GM19240 (cell line): ENCODE measurements around the gene ECE1.
"Not testable (repeated sequence)": the region's sequence is repeated elsewhere in the genome, so short reads cannot be mapped to it uniquely, and the experiment has no call there.

Experiments
- DNase-seq: peaks from one replicate; pipeline ENCODE4 v3.0.0; 2011; ENCODE audit warnings: low spot score; ENCODE audit not compliant: insufficient read length

The ECE1 gene

DNA sequence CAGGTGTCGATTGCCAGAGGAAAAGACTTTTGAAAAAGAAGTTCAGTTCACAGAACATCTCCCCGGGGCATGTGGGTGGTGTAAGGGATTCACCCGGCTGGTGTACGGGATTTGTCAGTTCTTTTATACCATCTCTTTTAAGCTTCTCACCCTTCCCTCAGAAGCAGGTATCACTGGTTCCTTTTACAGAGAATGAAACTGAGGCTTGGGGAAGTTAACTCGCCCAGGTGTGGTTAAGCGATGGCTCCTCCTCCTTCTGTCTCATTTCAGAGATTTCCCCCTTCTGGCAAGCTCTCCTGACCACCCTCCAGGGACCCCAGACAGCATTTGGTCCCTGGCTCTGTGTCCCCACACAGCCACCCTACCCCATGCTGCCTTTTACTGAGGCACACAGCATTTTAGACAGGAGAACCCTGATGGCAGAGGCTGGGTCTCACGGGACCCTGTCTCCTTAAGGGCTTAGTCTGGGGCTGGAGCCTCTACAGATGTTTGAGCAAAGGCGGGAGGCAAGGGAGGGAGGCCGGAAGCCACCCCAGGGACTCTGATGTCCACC lies 2.8 kb upstream of the ECE1 start:
- peak; percentile 50 for DNase-seq

DNA sequence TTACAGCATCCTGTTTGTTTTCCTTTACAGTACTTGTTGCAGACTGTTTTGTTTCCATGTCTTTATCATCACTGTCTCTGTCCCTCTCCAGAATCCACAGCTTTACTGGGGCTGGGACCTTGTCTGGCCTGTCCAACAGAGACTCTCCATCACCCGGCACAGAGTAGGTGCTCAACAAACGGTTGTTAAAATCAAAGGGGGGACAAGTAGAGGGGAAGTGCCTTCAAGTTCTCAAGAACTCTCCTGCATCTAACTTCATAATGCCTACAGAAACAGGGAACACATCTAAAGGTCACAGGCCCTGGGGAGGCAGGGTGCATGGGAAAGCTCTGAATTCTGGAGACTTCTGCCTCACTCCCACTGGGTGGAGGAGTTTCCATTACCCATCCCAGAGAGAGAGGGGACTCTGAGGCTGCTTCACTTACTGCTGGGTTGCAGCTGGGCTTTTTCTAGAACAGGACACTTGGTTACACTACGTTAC lies 2.3 kb upstream of the ECE1 start:
- DNase-seq, result no peak

DNA sequence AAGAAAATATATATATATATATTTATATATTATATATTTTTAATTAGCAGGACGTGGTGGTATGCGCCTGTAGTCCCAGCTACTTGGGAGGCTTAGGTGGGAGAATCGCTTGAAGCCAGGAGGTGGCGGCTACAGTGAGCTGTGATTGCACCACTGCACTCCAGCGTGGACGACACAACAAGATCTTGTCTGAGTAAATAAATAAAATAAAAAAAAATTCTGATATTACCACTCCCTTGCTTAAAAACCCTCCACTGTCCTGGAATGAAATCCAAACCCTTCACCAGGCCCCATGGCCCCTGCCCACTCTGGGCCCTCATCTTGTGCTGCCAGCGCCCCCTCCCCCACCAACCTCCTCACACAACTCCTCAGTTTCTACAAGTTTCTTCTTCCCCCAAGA lies 1.7 kb upstream of the ECE1 start:
- DNase-seq, result no peak

DNA sequence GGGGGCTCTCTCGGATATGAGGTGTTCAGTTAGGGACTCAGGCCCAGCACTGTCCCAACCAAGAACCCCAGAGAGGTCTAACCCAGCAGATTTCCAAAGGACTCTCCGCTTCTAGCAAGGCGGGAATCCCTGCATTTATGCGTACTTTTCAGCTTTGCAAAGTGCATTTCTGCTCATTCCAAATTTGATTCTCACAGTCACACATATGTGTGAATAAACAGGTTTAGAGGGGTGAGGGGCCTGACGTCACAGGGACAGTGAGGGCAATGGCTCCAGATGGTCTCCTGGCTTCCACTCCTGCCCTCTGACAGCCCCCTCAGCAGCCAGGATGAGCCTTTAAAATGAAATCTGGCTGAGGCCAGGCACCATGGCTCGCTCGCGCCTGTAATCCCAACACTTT lies 921 bp upstream of the ECE1 start:
- no peak for DNase-seq

DNA sequence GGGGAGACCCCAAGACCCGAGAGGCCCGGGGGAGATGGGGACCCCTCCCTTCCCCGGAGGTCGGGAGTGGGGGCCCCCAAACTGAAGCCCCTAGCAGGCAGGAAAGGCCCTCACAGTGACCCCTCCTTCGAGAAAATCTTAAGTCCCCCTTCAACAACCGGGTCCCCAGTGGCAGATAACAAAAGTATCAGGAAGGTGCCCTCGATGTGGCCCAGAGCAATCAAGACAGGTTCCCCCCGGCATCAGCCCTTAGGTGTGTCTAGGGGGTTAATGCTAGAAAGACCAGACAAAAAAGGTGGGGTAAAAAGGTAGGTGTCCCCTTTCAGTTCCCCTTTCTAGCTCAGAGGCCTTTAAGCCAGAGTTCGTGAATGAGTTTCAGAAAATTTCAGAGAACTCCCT lies 282 bp upstream of the ECE1 start:
- peak; percentile 65 for DNase-seq

DNA sequence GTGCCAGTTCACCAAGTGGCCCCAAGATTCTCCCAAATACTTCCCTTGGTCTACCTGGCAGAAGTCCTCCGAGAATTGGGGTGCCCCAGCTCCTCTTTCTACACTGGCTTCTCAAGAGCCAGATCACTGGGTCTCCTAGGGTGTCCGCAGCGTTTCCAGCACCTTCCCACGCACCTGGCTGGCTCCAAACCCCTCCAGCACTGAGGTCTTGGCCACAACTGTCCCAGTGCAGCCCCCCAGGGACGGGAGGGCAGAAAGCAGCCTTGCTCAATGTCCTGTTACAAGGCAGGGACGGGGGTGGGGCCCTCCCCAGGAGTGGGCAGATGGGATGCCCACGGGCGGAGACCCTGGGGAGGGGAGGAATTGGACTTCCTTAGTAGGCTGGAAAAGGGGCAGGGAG lies 1.1 kb downstream of the ECE1 start:
- DNase-seq, result no peak

DNA sequence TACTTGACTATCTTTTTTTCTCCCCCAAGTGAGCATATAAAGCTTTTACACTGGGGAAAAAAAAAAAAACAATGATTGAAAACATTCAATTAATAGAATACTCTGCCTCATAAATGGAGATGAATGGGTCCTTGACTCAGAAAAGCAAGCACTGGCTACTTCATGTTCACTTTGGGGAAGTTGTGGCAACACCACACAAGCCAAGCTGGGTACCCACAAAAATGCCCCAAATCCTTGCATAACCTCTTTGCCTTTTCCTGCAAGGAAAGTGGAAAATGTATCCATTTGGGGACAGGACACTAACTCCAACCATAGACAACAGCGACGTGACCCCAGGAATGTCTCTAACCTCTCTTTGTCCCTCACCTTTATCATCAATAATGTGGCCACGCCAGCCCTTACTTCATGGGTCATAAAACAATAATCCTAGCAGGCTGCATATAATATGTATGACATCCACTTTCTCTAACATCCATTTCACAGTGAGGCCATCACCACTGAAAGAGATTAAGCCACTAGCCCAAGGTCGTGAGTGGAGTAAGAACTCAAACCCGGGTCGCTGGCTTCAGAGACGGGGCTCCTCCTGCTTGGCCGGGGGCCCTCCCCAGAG lies 2.3 kb downstream of the ECE1 start:
- no peak for DNase-seq

DNA sequence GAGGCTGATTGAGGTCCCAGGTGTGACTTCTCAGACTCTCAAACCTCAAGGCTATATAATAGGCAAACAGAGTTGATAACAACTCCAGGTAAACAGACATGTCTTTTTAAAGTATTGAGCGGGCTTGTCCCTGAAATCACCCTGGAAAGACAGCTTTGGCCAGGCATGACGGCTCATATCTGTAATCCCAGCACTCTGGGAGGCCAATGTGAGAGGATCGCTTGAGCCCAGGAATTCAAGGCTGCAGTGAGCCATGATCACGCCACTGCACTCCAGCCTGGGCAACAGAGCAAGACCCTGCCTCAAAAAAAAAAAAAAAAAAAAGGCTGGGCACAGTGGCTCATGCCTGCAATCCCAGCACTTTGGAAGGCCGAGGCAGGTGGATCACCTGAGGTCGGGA lies 4.9 kb downstream of the ECE1 start:
- not testable (repeated sequence) for DNase-seq

DNA sequence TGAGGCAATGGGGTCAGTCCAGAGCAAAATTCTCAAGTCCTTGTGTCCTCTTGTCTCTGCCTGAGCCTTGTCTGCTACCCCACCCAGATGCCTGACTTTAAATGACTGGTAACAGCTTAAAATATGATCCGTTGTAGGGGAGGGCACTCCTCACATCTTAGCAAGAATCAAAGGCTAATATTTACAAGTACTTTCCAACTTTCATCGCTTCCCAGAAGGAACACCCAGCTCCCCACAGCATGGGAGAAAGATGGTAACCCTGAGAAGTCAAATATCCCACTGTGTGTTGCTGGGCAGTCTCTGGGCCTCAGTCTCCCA lies 5.2 kb downstream of the ECE1 start:
- no peak for DNase-seq

DNA sequence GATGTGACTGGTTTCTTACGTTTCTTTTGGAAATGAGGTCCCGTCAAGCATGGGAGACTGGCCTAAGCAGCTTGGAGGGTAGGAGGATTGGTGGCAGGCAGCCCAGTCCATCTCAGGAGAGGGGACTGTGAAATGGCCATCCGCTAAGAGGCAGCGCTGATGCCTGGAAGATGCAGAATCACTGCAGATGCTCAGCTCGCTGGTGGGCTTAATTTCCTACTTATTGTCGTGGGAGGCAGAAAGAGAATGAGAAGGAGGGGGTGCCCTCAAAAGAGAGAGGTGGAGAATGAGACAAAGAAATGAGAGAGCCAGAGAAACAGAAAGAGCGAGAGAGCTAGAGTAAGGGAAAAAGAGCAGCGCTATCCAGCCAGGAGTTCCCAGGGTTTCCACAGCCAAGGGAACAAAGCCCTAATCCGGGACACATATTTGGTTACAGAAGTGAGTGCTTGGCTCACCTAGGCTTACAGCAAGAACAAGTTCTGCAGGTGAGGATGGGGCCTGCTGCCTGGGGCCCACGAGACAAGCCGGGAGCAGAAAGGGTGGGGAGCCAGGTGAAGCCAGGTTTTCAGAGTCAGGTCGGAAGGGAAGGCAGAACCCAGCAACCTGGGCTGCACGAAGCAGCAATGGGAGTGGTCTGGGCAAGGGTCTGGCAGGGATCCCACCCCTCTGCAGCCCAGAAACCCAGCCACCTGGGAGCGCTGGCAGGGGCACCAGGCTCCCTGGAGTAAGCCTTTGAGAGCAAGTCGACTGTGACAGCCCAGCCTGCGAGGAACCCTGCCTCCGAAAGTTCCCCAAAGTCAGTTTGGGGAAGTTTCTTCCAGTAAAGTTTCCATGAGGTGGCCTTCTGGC lies 5.8 kb downstream of the ECE1 start:
- DNase-seq, result no peak

DNA sequence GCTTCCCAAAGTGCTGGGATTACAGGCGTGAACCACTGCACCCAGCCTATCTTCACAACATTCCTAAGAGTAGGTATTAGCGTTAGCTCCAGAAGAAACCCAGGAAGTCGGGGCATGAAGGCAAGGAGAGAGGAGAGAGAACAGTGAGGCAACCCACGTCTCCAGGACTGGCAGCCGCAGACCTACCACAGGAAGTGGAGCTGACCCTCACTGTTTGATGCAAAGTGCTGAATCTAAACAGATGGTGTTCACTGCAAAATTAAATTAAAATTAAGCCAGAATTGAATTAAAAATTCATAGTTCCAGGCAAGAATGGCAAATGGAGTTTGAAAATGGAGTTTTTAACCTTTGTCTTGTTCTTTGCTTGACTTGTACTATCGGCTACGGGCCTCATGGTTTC lies 6.7 kb downstream of the ECE1 start:
- no peak for DNase-seq

DNA sequence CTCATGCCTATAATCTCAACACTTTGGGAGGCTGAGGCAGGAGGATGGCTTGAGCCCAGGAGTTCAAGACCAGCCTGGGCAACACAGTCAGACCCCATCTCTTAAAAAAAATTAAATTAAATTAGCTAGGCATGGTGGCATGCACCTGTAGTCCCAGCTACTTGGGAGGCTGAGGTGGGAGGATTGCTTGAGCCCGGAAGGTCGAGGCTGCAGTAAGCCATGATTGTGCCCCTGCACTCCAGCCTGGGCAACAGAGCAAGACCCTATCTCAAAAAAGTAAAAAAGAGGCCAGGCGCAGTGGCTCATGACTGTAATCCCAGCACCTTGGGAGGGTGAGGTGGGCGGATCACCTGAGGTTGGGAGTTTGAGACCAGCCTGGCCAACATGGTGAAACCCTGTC lies 8.2 kb downstream of the ECE1 start:
- not testable (repeated sequence) for DNase-seq

DNA sequence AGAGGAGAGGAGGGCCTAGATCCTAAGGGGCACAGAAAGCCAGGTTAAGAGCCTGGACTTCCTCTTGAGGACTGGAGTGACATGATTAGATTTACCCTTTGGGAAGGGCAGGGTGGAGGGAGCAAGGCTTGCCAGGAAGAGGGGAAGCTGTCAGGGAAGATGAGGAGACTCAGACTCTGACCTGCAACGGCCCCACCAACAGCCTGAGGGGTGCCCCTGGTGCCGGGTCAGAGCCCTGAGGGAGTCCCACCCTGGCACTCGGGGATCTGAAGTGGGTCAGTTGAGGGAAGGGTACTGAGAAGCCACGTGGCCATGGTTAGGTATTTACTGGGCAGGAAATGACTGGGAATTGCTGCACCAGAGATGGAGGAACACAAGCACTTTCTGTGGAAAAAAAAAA lies 9.8 kb downstream of the ECE1 start:
- DNase-seq, result no peak

DNA sequence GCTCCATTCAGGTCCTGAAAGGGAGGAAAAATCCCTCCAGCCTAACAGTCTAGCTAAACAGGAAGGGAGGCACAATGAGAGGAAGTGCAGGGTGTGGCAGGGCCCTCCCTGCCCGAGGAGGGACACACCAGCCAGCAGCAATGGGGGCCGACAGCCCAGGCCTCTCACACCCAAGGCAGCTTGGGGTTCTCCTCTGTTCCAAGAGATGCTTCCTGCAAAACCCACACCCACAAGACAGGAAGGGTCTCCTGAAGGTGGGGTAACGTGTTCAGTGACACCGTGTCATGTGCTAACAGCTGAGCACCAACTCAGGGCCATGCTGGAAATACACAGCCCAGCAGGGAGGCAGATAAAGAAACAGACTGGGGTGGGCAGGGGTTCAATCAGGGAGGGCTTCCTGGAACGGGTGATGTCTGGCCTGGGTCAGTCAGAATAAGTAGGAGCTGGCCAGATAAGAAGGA lies 10.2 kb downstream of the ECE1 start:
- no peak for DNase-seq

DNA sequence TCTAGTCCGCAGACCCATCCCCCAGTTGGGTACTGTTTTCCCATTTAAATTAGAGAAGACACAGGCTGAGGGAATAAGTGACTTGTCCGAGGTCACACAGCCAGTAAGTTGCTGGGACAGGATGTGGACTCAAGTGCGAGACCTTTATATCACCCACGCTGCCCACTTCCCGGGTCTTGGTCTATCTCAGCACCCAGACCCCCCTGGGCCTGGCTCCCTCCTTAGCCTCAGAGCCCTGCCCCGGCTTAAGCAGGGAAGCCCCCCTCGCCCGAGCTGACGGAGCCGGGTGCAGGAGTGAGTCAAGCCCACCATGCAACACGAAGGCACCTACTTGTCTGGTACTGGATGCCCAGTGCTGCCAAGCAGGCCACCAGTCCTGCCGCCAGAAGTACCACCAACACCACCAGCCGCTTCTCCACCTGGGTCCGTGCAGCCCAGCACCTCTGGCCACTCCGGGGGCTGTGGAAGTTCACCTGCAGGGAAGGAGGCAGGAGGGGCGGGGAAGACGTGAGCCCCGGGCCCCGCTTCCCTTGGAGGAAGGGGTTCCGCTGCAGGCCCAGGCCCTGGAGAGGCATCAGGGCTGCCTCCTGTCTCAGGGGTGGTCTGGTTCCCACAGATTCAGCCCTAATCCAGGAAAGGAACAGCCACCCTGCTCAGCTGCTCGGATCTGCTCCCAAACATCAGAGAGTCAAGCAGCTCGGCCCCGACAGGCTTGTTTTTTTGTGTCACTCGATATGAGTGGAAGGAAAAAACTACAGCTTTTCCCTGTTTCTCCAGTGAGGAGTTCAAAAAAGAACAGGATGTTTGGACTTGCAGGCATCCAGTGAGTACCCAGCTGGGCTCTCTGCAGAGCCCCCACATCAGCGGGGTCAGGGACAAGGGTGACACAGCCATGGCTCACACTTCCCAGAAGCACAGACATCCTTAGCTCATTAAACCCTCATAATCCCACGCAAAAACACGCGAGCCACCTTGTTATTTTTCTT lies 11.1 kb downstream of the ECE1 start:
- DNase-seq, result no peak

DNA sequence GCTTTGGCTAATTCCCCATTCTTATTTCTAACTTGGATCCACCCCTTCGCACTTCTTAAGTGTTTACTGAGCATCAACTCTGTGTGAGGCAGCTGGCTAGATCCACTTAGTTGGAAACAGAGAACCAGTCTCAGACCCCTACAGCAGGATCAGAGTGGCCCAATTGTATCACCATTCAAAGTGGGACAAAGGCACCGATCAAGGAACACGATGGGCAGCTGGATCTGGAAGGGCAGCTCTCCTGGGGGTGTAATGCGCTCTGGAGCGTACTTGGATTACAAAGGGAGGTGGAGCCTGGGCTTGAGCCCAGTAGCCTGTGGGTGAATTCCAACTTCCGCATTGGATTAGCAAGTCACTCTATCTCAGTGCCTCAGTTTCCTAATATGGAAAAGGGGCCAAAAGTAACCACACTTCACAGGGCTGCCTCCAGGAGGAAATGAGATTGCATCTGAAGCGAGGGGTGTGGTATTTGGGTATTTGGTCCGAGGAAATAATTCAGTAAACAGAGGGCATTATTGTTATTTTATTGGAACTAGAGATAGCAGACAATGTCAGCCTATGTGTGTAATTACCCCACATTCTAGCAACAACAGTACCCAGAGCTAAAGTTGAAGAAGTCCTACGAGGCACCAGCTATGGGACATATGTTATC lies 11.9 kb downstream of the ECE1 start:
- DNase-seq, result no peak

DNA sequence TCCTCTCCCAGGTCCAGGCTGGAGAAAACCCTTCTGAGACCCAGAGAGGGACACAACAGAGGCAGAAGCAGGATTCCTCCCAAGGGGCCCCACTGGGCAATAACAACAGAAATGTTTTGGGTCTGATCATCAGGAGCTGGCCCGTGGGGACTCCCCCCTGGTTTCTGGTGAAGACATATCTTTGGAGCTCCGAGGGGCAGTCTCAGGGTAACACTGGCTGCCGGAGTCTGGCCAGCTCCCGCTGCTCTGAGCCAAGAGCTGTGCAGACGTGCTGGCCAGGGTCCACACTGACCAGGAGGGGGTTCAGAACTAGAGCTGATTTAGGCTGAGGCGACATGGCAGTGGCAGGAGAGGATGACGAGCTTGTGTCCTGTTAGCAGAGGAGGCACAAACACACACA lies 13.1 kb downstream of the ECE1 start:
- DNase-seq, result no peak

DNA sequence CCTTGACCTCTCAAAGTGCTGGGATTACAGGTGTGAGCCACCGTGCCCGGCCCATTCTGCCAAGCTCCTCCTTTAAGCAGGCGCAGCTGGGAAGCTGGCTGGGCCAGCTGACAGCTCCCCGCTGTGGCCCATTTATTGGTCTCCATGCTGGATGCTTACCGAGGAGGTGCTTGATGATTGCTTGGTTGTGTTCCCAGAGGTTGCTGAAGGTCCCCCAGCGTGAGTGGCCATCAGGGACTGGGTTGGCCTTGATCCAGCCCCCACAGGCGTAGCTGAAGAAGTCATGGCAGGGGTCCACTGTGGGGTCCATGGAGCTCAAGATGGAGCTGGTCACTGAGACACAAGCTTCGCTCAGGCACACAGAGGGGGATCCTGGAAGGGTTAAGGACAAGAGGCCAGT lies 17.7 kb downstream of the ECE1 start:
- no peak for DNase-seq

DNA sequence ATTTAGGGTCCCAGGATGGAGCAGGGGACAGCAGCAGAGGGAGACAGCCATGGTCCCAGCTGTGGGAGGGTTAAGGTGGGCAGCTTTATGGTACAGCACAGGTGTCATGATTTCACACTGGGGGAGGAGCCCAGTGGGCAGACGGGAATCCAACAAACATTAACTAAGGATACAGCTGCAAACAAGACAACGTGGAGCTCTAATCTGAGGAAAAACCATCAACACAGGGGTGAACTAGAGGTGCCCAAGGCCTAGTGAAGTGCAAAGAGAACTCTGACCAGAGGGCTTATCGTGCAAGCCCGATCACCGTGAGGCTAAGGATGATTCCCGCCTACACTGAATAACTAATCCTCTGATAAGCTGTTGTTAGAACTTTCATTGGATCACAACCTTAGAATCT lies 18.7 kb downstream of the ECE1 start:
- DNase-seq, result no peak

DNA sequence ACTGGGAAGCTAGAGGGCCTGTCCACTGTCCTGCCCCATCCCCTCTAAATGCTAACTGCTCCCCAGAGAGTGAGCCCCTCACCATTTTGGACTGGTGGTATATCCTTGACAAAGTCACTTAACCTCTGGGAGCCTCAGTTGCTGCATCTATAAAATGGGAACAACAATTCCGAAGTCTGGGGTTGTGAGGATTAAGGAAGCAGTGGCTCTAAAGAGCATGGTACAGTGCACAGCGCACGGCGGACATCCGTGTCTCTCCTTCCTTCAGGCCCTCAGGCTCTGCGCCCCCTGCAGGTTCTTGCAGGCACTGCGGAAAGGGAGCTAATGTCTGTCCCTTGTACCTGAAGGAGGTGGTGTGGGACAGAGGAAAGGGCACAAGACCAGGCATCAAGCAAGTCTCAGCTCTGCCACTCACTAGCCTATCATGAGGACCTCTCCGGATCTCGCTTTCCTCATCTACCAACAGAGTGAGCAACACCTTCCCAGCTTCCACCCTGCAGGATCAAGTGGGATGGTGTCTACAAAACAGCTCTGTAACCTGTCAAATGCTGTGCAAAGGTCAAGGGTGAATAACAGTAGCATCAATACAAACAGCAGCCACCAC lies 20.1 kb downstream of the ECE1 start:
- DNase-seq, result peak; percentile 83
